Smooth muscle cell (in vitro differentiated cells): ENCODE results near the gene SKI. TPM values are rescaled to one million over a fixed set of nuclear protein-coding genes. Genes with fewer than 3 reads are reported as not detected.

ENCODE experiments used
- DNase-seq: peaks from one replicate; lab custom pipeline; 2025; ENCODE audit not compliant: unreplicated experiment; lab: John Stamatoyannopoulos, UW
- H2AFZ ChIP-seq: fragments of 200-600 bp; sonication (generic); 2 replicates; pipeline ENCODE4 v1.6.0; 2016; ENCODE audit warnings: antibody characterized with exemption, low read depth, mild to moderate bottlenecking
- H3F3A ChIP-seq: fragments of 200-600 bp; sonication (generic); 2 replicates; pipeline ENCODE4 v1.6.0; 2017; ENCODE audit warnings: antibody characterized with exemption, low read depth
- H3K27ac ChIP-seq: fragments of 200-600 bp; sonication (generic); 2 replicates; pipeline ENCODE4 v1.5.1; 2016; ENCODE audit warnings: low read depth, mild to moderate bottlenecking
- H3K27me3 ChIP-seq: fragments of 200-600 bp; sonication (generic); 2 replicates; pipeline ENCODE4 v1.6.1; 2016; ENCODE audit warnings: low read depth, mild to moderate bottlenecking
- H3K36me3 ChIP-seq: fragments of 200-600 bp; sonication (generic); 2 replicates; pipeline ENCODE4 v1.5.1; 2016; ENCODE audit warnings: low read depth
- H3K4me1 ChIP-seq: fragments of 200-600 bp; sonication (generic); 2 replicates; pipeline ENCODE4 v1.5.1; 2016; ENCODE audit warnings: low read depth
- H3K4me2 ChIP-seq: fragments of 200-600 bp; sonication (generic); 2 replicates; pipeline ENCODE4 v1.6.0; 2016; ENCODE audit warnings: mild to moderate bottlenecking
- H3K4me3 ChIP-seq: fragments of 200-600 bp; sonication (generic); 2 replicates; pipeline ENCODE4 v1.5.1; 2016; ENCODE audit warnings: mild to moderate bottlenecking
- H3K79me2 ChIP-seq: fragments of 200-600 bp; sonication (generic); 2 replicates; pipeline ENCODE4 v1.6.0; 2016; ENCODE audit warnings: low read depth, mild to moderate bottlenecking
- H3K9ac ChIP-seq: fragments of 200-600 bp; sonication (generic); 2 replicates; pipeline ENCODE4 v1.6.0; 2016; ENCODE audit warnings: low read depth
- H3K9me3 ChIP-seq: fragments of 200-600 bp; sonication (generic); replicated peaks from 2 replicates; pipeline ENCODE4 v1.5.1; 2016; ENCODE audit warnings: low read depth
- H4K20me1 ChIP-seq: fragments of 200-600 bp; sonication (generic); 2 replicates; pipeline ENCODE4 v1.6.0; 2016; ENCODE audit warnings: low read depth
- CTCF ChIP-seq: fragments of 200-600 bp; sonication (generic); IDR thresholded peaks from 2 replicates; pipeline ENCODE4 v1.5.1; 2017; ENCODE audit warnings: borderline replicate concordance, mild to moderate bottlenecking, antibody characterized with exemption; ENCODE audit not compliant: insufficient read depth, poor library complexity, severe bottlenecking
- WGBS: methylation state at CpG from one replicate; pipeline ENCODE4 v1.1.7; 2016; ENCODE audit warnings: low lambda C conversion rate; 5-methylcytosine and 5-hydroxymethylcytosine counted together
- polyA plus RNA-seq: library from polyadenylated mRNA; unstranded; fragments of >200 nt; fragmentation: Nextera tagmentation; extraction: Ambion mirVana; gene quantifications from 2 replicates; pipeline ENCODE4 v1.2.1, GENCODE V29; 2016
- total RNA-seq: library from RNA; depleted of rRNA; stranded (reverse); fragments of >200 nt; gene quantifications from 2 replicates; pipeline ENCODE4 v1.2.3, GENCODE V29; 2014

The SKI gene
- total and polyA plus RNA-seq, 2 experiments from 2014 or later: 4.2 to 19.6 TPM

GRCh38 chr1:2272686-2273400 is 44.7 kb downstream of the SKI start:
- H3K9ac ChIP-seq: no peak overlapping the region

DNA sequence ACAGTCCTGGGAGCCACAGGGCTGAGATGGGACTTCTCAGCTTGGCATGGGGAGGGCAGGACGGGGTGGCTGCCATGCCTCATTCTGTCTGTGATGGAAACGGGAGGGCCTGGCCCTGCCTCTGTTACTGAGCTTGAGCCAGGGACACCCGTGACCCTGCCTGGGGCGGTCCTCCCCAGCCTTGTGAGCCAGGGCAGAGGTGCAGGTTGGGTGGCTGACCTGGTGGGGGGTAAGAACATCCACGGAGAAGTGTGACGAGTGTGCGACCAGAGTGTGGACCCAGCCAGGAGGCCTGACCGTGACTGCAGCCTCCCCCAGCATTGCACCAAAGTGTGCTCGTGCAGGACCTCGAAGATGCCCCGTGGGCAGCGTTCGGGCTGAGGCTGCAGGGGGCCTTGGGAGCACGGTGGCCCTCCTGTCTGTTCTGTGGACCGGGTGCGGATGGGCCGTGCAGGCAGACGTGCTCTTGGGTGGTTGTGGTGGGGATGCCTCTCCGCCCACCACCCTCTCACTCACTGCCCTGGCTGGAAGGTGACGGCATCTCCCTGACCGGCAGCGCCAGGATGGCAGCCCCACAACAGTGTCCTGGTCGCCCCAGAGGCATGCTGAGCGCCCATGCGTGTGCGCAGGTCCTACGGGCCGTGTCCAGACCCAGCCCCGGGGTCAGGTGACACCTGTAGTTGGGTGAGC is 45.4 kb downstream of the SKI start:
- no peaks in the 10 kb centered on the region for H3K27me3 ChIP-seq
- no peak for DNase-seq
- TF ChIP-seq CTCF: no peak
- H3F3A ChIP-seq: no peaks in the 10 kb centered on the region
- H3K9me3 ChIP-seq: no peaks in the 10 kb centered on the region
- peaks cover 100% of the 10 kb centered on the region for H4K20me1 ChIP-seq
- H3K36me3 ChIP-seq: no peaks in the 10 kb centered on the region
- no peak overlapping the region for H3K27ac ChIP-seq
- 87% methylated on average over 29 of the region's 29 CpGs for WGBS
- H3K4me1 ChIP-seq: peaks cover 56% of the 10 kb centered on the region
- H3K4me2 ChIP-seq: no peak overlapping the region
- no peak overlapping the region for H2AFZ ChIP-seq
- peaks cover 99% of the 10 kb centered on the region for H3K79me2 ChIP-seq
- no peak overlapping the region for H3K9ac ChIP-seq
- H3K4me3 ChIP-seq: no peak overlapping the region

More at GRCh38 chr1:2272686-2273400, 44.7 kb downstream of the SKI start:
- no peaks in the 10 kb centered on the region for H3K27me3 ChIP-seq
- H3K4me1 ChIP-seq: peaks cover 50% of the 10 kb centered on the region
- no peak for DNase-seq
- no peaks in the 10 kb centered on the region for H3K9me3 ChIP-seq
- no peak overlapping the region for H3K4me3 ChIP-seq
- H2AFZ ChIP-seq: no peak overlapping the region
- H4K20me1 ChIP-seq: peaks cover 100% of the 10 kb centered on the region
- TF ChIP-seq CTCF: no peak
- WGBS: 80% methylated on average over 24 of the region's 28 CpGs
- peaks cover 99% of the 10 kb centered on the region for H3K79me2 ChIP-seq
- H3K27ac ChIP-seq: no peak overlapping the region
- no peaks in the 10 kb centered on the region for H3K36me3 ChIP-seq
- H3F3A ChIP-seq: no peaks in the 10 kb centered on the region
- H3K4me2 ChIP-seq: peak overlapping the region; percentile 36

DNA sequence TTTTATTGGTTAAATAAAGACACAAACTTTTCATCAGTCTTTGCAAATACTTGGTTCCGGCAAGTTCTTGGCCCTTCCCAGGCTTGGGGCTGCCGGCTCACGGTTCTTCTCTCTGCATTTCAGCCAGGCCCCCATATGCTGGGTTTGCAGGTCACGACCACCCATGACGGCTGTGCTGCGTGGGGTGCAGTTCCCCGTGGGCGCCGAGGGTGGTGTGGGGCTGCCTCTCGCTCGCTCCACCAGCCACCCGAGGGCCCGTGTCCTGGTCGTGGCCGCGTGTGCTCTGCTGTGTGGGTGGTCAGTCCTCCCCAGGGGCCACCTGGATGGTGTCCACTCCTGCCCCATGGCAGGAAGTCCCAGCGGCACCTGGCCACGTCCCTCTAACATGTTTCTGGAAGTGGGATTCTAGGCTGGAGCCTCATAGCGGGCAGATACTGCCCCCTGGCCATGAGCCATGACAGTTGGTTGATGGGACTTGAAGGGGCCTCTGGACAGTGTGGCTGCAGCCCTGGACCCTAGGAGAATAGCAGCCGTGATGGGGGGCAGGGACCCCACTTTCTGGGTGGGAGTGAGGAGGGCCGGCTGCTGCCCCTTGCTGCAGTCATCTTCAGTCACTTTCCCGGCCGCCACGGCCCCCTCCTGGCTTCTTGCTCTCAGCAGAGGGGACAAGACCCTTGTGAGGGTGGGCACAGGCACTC is 46.3 kb downstream of the SKI start:
- Histone ChIP-seq H3K9ac (no peak overlapping the region), H3K36me3 (no peaks in the 10 kb centered on the region), H3F3A (no peaks in the 10 kb centered on the region), H3K4me3 (no peak overlapping the region), H3K79me2 (peaks cover 98% of the 10 kb centered on the region), H3K27me3 (no peaks in the 10 kb centered on the region), H3K4me2 (no peak overlapping the region), H3K27ac (no peak overlapping the region), H3K9me3 (no peaks in the 10 kb centered on the region), H3K4me1 (peaks cover 64% of the 10 kb centered on the region), H2AFZ (no peak overlapping the region), H4K20me1 (peaks cover 100% of the 10 kb centered on the region)
- TF ChIP-seq CTCF: no peak
- 96% methylated on average over 24 of the region's 24 CpGs for WGBS
- DNase-seq: no peak
